Right lobe of liver (tissue), 4 donors: ENCODE data around the gene MMRN2.
"Not testable (repeated sequence)": the region's sequence is repeated elsewhere in the genome, so short reads cannot be mapped to it uniquely, and the experiment has no call there.

Experiments used
- CTCF ChIP-seq, 4 donors: fragments of 200-600 bp in 3 of 4; fragments of 450-650 bp in 1 of 4; IDR thresholded peaks; one replicate each; pipeline versions ENCODE4 v1.5.1 to v1.8.0; 2016 to 2022; ENCODE audit warnings: antibody characterized with exemption in 4 of 4, mild to moderate bottlenecking in 2 of 4
- POLR2A ChIP-seq: fragments of 450-650 bp; IDR thresholded peaks from one replicate; pipeline ENCODE4 v1.6.1; 2017; ENCODE audit warnings: antibody characterized with exemption, mild to moderate bottlenecking
- donor health status: DM: no; HTN: no; CAD: no.
- donor health status: DM: no; HTN: no; CAD: no.
- donor health status: DM: no; HTN: yes; CAD: no.

- TF ChIP-seq POLR2A; CTCF (IDR thresholded peaks at IDR 0.05): not testable (repeated sequence)
Measured at GRCh38 chr10:86978457-86978856, 21.0 kb upstream of the MMRN2 start.
